Stimulated activated effector memory CD8-positive, alpha-beta T cell treated with anti-CD3 and anti-CD28 coated beads, Interleukin-12 subunit alpha, Interleukin-12 subunit beta, amount 100 ng/mL, for 72 hours (primary cell): ENCODE results near the gene CD63.

Experiments
- ATAC-seq: fragments of 150-1000 bp; cut with Tn5 transposase; 2 replicates; pipeline ENCODE4 v1.10.0; 2021
- DNase-seq, 2 donors: peaks; one replicate each; pipeline ENCODE4 v3.0.0; 2021 to 2022; ENCODE audit warnings: low spot score in 2 of 2
- H3K27ac Mint-ChIP-seq: one replicate; pipeline ENCODE4 v1.8.0; 2022; ENCODE audit warnings: mild to moderate bottlenecking, mixed read lengths
- H3K36me3 Mint-ChIP-seq: one replicate; pipeline ENCODE4 v1.8.0; 2022; ENCODE audit warnings: mild to moderate bottlenecking, mixed read lengths
- H3K4me1 Mint-ChIP-seq: one replicate; pipeline ENCODE4 v1.8.0; 2022; ENCODE audit warnings: mixed read lengths
- H3K4me3 Mint-ChIP-seq: one replicate; pipeline ENCODE4 v1.8.0; 2022; ENCODE audit warnings: mild to moderate bottlenecking, mixed read lengths
- H3K9me3 Mint-ChIP-seq: one replicate; pipeline ENCODE4 v1.8.0; 2022; ENCODE audit warnings: mixed read lengths

Gene CD63

DNA sequence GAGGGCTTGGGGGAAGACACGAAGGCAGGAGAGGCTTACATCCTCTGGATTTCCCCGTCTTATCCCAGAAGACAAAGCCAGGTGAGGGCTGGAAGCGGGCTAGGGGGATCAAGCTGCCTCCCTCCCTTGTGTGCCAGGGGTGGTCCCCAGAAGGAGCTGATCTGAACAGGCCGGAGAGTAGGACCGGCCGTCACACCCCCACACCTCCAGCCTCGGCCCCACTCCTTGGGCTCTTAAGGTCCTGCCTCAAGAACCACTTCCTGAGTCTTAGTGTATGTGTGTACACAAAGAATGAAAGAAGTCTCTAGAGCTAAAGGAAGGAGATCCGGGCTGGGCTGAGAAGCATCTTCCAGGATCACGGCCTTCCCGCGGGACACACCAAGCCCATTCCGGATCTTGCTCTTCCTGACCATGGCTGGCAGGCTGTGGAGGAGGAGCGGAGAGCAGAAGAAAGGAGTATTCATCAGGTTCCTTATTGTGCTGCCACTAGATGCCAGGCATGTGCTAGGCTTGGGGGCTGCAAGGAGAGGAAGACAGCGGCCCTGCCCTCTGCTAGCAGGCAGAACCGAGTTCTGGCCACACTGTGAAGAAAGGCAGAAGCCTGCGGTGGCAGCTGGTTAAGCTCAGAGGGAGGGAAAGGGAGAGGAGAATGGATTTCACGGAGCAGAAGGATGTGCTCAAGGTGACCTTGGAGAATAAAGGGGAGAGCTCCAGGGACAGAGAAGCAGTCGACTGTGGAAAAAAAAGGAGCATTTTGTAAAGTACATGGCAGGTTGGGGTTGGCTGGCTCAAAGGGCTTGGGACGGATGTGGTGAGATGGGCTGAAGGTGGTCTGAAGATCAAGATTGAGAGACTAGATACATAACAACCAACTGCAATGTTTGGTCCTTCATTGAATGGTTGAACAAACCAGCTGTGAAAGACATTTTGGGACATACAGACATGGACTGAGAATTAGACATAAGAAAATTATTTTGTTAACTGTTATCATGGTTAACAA, 1.3 kb upstream of the CD63 start:
- Mint-ChIP-seq H3K36me3 (peaks cover 40% of the 10 kb centered on the region), H3K9me3 (no peaks in the 10 kb centered on the region), H3K4me1 (peaks cover 44% of the 10 kb centered on the region), H3K27ac (peak overlapping the region; percentile 99), H3K4me3 (peak overlapping the region; percentile 87)
- peak; percentile 64 for ATAC-seq
- peak; percentile 44 to 85 for DNase-seq

DNA sequence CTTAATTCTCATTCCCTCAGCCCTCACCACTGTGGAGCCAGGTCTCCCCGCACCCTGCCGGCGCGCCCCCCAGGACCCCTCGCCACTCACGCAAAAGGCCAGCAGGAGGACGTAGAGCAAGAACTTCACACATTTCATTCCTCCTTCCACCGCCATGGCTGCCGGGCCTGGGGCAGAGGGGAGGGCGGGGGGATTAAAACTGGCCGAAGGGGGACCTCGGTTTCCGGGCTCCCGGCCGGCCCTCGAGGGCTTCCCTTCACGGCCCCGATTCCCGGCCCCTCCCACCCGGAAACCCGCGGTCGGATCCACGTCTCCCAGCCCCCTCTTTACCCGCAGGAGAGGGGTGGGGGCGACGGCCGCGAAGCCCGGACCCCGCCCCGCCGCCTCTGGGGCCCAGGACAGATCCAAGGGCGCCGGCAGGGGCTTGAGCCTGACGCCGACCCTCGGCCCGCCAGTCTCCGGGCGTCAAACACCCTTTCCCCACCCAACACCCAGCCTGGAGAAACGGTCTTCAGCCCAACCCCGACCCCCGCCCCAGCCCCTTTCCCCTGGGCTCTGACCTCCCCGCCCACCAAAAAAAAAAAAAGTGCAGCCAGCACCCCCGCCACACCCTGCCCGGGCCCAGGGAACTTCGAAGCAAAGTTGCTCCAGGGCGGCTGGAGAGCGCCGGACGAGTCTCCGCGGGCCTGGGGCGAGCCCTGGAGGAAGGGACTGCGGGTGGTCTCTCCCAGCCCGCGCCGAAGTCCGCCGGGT, 447 bp downstream of the CD63 start:
- ATAC-seq (peak; percentile 5), DNase-seq (no peak)
- H3K36me3 Mint-ChIP-seq = peaks cover 57% of the 10 kb centered on the region
- H3K4me3 Mint-ChIP-seq = peak overlapping the region; percentile 87
- H3K9me3 Mint-ChIP-seq = no peaks in the 10 kb centered on the region
- H3K27ac Mint-ChIP-seq = peak overlapping the region; percentile 99
- peaks cover 52% of the 10 kb centered on the region for H3K4me1 Mint-ChIP-seq

DNA sequence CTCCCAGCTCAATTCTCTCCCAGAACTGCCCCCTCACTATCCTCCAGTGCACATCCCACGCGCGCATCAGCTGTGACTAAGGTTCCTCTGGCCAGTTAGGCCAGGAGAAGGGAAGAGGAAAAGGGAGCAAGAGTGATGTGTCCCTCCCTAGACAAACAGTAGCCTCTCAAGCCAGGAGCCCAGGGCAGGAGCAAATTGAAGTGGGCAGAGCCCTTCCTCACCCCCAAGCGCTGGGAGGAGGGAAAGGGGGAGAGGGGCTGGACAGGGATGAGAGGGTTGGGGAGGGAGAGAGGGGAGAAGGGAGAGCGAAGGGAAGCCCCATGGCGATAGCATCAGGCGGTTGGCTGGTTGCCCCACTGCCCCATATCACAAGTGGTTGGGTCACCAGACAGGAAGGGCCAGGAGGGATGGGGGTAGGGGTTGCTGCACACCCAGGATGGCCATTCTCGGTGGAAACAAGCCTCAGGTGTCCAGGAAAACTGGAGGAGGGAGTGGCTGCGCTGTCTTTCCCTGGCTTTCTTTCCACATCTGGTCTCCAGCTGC, 1.1 kb downstream of the CD63 start:
- Mint-ChIP-seq H3K27ac (peak overlapping the region; percentile 94), H3K4me3 (peak overlapping the region; percentile 87), H3K4me1 (peaks cover 52% of the 10 kb centered on the region), H3K36me3 (peaks cover 57% of the 10 kb centered on the region), H3K9me3 (no peaks in the 10 kb centered on the region)
- DNase-seq (no peak), ATAC-seq (no peak)

DNA sequence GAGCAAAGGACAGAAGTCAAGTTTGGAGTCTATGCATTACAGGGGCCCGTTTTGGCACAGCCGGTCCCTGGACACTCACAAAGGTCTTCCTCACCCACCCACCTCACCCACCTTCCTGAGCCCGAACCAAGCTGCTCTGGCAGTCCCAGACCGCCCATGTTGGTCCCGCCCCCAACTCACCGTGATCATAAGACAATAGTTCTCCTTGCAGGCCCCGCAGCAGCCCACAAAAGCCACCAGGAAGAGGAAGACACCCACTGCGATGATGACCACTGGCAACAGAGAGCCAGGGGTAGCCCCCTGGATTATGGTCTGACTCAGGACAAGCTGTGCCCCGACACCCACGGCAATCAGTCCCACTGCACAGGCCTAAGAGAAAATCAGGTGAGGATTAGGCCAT, 1.8 kb downstream of the CD63 start:
- no peaks in the 10 kb centered on the region for H3K9me3 Mint-ChIP-seq
- H3K27ac Mint-ChIP-seq = peak overlapping the region; percentile 94
- peak overlapping the region; percentile 87 for H3K4me3 Mint-ChIP-seq
- DNase-seq (no peak), ATAC-seq (no peak)
- peaks cover 52% of the 10 kb centered on the region for H3K4me1 Mint-ChIP-seq
- H3K36me3 Mint-ChIP-seq = peaks cover 57% of the 10 kb centered on the region

DNA sequence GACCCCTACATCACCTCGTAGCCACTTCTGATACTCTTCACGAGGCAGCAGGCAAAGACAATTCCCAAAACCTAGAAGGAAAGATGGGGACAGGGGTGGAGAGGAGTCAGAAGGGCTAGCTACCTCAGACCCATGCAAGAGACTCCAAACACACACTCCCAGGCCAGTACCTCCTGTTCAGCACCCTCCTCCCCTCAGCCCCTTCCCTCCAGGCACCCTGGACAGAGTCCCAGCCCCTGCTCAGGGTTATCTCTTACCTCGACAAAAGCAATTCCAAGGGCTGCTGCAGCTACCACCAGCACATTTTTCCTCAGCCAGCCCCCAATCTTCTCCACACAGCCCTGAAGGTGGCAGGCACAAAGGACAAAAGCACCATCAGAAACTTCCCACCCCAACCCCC, 3.3 kb downstream of the CD63 start:
- Mint-ChIP-seq H3K4me3 (no peak overlapping the region), H3K4me1 (peaks cover 48% of the 10 kb centered on the region), H3K36me3 (peaks cover 62% of the 10 kb centered on the region)

DNA sequence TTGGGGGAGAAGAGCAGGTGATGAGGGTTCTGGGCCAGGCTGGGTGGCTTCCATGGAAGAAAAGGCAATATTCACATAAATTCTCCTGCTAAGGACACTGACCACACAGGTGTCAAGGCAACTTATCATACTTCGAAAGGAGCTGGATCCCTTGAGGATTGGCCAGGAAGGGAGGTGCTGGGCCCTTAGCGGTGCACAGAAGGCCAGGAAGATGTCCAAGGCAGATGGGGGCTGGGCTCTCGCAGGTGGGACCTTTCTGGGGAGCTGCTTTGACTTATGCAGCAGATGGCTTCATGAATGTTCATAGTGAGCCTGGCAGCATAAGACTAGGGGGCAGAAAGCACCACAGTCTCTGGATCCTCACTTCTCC, 3.9 kb downstream of the CD63 start:
- H3K36me3 Mint-ChIP-seq = peaks cover 59% of the 10 kb centered on the region
- no peak overlapping the region for H3K4me3 Mint-ChIP-seq
- DNase-seq (no peak), ATAC-seq (no peak)
- peak overlapping the region; percentile 32 for H3K27ac Mint-ChIP-seq
- peaks cover 41% of the 10 kb centered on the region for H3K4me1 Mint-ChIP-seq
- H3K9me3 Mint-ChIP-seq = no peaks in the 10 kb centered on the region

More for the DNA sequence above, 3.3 kb downstream of the CD63 start:
- Mint-ChIP-seq H3K27ac (peak overlapping the region; percentile 32), H3K9me3 (no peaks in the 10 kb centered on the region)
- no peak for ATAC-seq
- DNase-seq = no peak

DNA sequence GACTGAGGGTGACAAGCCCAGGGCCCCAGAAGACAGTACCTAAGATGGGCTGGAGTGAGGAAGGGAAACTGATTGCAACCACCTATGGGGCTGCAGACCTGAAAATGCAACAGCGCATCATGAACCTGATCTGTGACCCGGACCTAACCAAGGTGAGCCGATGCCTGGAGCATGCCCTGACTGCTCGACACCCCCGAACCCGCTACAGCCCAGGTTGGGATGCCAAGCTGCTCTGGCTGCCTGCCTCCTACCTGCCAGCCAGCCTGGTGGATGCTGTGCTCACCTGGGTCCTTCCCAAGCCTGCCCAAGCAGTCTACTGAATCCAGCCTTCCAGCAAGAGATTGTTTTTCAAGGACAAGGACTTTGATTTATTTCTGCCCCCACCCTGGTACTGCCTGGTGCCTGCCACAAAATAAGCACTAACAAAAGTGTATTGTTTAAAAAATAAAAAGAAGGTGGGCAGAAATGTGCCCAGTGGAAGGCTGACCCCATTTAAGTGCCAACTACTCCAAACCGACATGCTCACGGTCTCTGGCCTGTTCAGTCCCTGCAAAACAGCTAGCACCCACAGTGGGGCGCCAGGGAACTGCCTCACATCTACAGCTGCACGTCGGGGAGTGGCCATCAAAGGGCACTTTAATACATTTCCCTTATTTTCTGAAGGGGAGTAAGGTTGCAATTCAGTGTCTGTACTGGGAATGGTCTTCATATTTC, 4.4 kb downstream of the CD63 start:
- peaks cover 53% of the 10 kb centered on the region for H3K36me3 Mint-ChIP-seq
- H3K27ac Mint-ChIP-seq = peak overlapping the region; percentile 64
- no peaks in the 10 kb centered on the region for H3K9me3 Mint-ChIP-seq
- ATAC-seq (no peak), DNase-seq (peak; percentile 38 to 82)
- H3K4me1 Mint-ChIP-seq = peaks cover 36% of the 10 kb centered on the region
- no peak overlapping the region for H3K4me3 Mint-ChIP-seq

DNA sequence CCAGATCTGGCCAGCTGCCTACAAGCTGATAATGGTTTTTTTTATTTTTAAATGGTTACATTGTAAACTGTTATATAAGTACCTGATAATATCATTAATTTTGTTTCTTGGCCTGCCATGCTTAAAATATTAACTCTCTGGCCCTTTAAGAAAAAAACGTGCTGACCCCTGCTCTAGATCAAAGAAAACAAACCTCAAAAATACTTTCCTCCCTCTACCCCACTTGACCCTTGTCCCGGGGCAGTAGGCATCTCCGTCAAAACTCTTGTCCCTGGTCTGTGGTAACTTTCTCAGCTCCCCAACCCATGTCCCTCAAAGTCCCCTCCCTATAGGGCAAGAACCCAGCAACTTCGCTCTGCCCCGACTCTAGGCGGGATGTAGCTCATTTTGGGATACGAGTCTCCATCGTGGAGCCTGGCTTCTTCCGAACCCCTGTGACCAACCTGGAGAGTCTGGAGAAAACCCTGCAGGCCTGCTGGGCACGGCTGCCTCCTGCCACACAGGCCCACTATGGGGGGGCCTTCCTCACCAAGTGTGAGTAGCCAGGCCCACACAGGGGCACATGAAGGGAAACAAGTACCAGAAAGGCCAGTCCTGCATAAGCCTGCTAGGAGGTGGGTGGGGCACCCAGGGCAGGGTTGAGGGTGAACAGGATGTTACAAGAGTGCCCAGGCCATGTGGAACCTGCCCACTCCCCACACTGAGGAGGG, 5.1 kb downstream of the CD63 start:
- H3K4me1 Mint-ChIP-seq = peaks cover 38% of the 10 kb centered on the region
- DNase-seq (no peak), ATAC-seq (no peak)
- H3K9me3 Mint-ChIP-seq = no peaks in the 10 kb centered on the region
- peak overlapping the region; percentile 64 for H3K27ac Mint-ChIP-seq
- H3K36me3 Mint-ChIP-seq = peaks cover 51% of the 10 kb centered on the region
- no peak overlapping the region for H3K4me3 Mint-ChIP-seq

DNA sequence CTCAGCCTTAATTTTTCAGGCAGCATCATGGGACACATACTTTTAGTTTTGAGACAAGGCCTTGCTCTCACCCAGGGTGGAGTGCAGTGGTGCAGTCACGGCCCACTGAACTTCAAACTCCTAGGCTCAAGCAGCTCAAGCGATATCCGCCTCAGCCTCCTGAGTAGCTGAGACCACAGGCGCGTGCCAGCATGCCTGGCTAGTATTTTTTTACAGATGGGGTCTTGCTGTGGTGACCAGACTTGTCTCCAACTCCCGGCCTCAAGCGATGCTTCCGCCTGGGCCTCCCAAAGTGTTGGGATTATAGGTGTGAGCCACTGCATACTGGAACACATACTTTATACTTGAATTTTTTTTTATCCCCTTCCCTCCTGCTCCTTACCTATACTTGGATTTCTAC, 5.9 kb downstream of the CD63 start:
- Mint-ChIP-seq H3K4me3 (no peak overlapping the region), H3K4me1 (peaks cover 45% of the 10 kb centered on the region), H3K27ac (no peak overlapping the region), H3K9me3 (no peaks in the 10 kb centered on the region), H3K36me3 (peaks cover 54% of the 10 kb centered on the region)
- ATAC-seq (no peak), DNase-seq (no peak)

DNA sequence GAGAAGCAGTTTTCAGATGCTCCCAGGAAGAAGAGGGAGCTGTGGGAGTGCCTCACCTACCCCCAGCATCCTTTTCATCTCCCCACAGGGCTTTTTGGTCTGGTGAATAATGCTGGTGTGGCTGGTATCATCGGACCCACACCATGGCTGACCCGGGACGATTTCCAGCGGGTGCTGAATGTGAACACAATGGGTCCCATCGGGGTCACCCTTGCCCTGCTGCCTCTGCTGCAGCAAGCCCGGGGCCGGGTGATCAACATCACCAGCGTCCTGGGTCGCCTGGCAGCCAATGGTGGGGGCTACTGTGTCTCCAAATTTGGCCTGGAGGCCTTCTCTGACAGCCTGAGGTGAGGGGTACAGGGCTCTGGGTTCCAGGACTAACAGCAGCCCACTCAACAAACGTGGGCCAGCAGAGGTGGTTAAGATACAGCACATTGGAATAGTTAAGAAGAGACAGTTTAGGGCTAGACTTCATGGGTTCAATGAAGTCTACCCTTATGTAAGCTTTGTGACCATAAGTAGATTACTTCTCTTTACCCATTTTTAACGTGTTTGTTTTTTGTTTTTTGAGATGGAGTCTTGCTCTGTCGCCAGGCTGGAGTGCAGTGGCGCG, 7.1 kb downstream of the CD63 start:
- H3K9me3 Mint-ChIP-seq = no peaks in the 10 kb centered on the region
- peaks cover 54% of the 10 kb centered on the region for H3K36me3 Mint-ChIP-seq
- ATAC-seq = no peak
- peaks cover 44% of the 10 kb centered on the region for H3K4me1 Mint-ChIP-seq
- no peak overlapping the region for H3K27ac Mint-ChIP-seq
- H3K4me3 Mint-ChIP-seq = no peak overlapping the region
- DNase-seq = no peak

DNA sequence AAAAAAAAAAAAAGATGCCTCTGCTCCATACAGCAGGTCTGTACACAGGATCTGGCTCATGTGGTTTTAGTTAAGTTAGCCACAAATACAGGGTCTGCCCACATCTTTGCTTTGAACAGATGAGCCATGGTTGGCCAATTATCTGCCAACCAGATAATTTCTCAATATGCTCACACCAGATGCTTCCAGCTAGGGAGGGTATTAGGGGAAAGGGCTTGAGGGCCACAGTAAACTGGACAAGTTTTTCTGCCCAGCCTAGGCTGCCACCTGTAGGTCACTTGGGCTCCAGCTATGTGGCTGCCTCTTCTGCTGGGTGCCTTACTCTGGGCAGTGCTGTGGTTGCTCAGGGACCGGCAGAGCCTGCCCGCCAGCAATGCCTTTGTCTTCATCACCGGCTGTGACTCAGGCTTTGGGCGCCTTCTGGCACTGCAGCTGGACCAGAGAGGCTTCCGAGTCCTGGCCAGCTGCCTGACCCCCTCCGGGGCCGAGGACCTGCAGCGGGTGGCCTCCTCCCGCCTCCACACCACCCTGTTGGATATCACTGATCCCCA, 7.8 kb downstream of the CD63 start:
- Mint-ChIP-seq H3K9me3 (no peaks in the 10 kb centered on the region), H3K4me1 (peaks cover 41% of the 10 kb centered on the region), H3K36me3 (peaks cover 54% of the 10 kb centered on the region), H3K27ac (no peak overlapping the region), H3K4me3 (no peak overlapping the region)
- no peak for ATAC-seq
- no peak for DNase-seq

DNA sequence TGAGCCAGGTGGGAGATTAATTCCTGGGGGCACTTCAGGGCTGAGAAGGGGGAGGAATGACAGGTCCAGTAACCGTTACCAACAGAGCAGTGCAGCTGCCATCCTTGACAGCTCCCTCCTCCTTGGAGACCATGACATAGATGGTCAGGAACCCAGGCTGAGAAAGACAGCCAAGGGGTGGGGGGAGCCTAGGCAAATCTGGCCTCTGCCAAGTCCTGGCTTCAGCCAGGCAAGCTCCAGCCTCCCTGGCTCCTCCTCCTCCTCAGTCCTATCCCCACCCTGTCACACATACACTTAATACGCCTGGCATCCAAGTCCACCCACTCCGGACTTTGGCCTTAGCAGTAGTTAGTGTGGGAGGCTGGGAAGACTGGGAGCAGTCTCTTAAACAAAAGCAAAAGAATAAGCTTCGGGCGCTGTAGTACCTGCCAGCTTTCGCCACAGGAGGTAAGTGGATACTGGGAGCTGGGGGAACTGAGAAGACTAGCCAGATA, 8.7 kb downstream of the CD63 start, which contains the start of gene RDH5:
TSS of gene RDH5 (plus strand) at position 323 of the 494 bp plus-strand sequence. CDS start 792 bp downstream, outside the sequence.
- H3K36me3 Mint-ChIP-seq = peaks cover 53% of the 10 kb centered on the region
- H3K4me3 Mint-ChIP-seq = no peak within 1 kb of the TSS
- DNase-seq (no peak), ATAC-seq (no peak)
- no peaks in the 10 kb centered on the region for H3K9me3 Mint-ChIP-seq
- H3K4me1 Mint-ChIP-seq = peaks cover 41% of the 10 kb centered on the region
- H3K27ac Mint-ChIP-seq = no peak within 1 kb of the TSS

DNA sequence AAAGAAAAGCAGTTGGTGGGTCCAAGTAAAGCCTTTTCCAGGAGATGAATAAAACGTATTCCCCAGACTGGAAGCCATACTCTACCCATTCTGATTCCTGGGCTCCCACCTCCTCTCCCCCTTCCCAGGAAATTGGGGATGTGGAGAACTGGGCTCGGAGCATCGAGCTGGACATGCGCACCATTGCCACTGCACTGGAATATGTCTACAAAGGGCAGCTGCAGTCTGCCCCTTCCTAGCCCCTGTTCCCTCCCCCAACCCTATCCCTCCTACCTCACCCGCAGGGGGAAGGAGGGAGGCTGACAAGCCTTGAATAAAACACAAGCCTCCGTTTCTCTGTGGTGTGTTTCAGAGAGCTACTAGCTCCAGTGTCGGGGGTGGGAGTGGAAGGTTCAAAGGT, 9.4 kb downstream of the CD63 start:
- DNase-seq = no peak
- Mint-ChIP-seq H3K4me3 (no peak overlapping the region), H3K36me3 (peaks cover 46% of the 10 kb centered on the region), H3K4me1 (peaks cover 34% of the 10 kb centered on the region), H3K9me3 (no peaks in the 10 kb centered on the region), H3K27ac (no peak overlapping the region)
- no peak for ATAC-seq
